HG02571 (cell line): Measurements from ENCODE around the gene ACE2.

ENCODE experiments used
- ATAC-seq: cut with Tn5 transposase; IDR thresholded peaks from one replicate; pipeline ENCODE4 v1.9.1; 2021; ENCODE audit warnings: mild to moderate bottlenecking, moderate library complexity; ENCODE audit not compliant: unreplicated experiment

ACE2 gene

DNA sequence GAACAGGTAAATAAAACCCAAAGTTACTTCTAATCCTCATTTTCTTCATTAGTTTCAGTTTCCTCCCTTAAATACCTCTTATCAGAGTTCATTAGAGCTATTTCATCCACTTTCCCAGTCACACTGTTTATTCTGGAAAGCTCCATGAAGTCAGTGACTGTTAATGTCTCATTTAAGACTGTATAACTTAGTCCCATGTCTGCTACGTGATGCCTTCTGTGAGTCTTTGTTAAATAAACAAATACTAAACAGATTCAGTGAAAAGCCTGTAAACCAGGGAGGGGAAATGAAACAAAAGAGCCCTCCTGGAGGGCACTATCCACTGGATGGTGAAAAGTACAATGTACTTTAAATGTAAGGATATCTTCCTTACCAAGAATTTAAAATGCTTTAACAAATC is 24.7 kb downstream of the ACE2 start:
- no peak for ATAC-seq

DNA sequence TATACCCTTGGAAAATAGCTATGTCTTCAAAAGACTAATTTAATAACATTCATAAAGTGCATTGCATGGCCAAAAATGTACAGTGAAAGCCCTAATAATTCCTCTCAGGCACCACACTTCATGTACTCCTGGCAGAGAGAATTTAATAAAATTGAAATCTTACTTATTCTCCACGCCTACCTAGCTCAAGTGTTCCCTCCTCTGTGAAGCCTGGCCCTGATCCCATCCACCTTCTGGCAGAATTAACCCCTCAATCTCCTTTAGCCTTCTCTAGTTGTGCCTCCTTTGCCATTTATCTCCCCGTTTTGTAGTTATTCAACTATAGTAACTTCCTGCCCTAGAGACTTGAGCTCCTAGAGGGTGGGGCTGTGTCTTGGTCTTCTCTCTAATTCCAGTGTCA is 26.7 kb downstream of the ACE2 start:
- no peak for ATAC-seq

DNA sequence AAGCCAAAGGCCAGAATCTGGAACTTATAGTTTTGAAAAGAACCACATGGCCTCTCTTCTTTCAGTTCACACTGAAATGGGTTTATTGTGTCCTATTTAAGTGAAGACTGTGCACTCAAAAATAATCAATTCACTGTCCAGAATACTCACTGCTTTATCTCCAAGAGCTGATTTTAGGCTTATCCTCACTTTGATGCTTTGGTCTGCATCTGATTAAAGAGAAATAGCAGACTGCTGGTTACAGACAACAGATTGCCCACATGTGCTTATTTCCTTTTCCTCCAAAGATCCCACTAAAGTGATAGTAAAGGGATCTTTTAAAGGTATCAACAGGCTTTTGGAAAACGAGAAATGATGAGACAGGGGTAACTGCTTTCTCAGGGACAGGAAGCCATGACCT is 30.6 kb downstream of the ACE2 start:
- ATAC-seq = no peak

DNA sequence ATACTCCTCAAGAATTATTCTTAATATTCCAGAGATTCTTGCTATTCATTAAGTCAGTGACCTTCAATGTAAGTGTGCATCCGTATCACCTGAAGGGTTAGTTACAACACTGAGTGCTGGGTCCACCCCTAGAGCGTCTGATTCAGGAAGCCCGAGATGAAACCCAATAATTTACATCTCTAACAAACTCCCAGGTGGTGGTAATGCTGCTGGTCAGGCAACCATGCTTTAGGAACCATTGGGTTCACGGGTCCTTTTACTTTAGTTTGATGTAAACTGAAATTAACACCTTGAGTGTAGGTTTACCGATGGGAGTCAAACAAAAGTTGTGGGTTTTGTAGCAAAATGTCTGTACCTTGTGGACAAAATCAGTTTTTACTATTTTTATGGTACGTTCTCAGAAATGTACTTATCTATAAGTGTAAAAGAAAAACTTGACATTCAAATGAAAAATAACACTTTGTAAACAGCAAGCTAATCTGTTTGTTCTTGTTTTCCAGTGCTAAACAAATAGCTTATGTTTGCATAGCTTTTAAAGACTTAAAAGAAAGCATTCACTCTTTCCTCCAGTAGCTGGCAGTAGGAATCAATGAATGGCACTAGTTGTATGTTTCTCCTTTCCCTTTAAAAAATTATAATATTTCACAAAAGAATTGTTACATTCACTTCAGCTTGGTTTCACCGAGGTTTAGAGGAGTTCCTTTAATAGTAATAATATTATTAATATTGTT is 32.7 kb downstream of the ACE2 start:
- no peak for ATAC-seq

DNA sequence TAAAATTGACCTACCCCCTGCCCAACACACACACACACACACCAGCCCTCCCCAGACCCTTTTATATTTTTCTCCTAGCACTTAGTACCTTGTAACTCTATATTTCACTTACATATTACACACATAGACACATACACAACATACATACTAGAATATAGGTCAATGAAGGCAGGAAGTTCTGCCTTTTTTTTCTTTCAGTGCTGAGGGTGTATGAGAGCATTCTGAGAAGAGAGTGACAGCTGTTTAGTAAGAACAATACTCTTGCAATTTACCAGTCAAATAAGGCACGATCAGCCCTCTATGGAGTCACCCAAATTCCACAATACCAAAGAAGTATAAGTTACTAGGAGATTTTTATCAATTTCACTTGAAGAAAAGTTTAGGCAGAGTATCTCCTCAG is 33.5 kb downstream of the ACE2 start:
- ATAC-seq = no peak

DNA sequence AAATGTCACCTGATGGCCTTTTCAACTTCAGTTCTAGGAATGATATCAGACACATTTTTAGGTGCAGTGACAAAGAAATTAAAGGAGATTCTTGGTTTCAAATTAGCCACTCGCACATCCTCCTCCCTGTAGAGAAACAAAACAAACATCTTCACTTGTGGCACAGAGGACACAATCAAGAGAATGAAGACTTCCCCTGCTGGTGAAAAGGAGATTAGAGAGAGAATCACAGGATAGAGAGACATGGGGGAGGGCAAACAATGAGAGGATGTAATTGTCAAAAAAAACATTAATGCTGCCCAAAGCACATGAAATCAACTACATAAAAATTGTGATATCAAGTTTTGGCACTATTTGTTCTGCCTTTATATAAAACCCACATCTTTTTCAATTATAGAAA is 34.5 kb downstream of the ACE2 start:
- no peak for ATAC-seq

DNA sequence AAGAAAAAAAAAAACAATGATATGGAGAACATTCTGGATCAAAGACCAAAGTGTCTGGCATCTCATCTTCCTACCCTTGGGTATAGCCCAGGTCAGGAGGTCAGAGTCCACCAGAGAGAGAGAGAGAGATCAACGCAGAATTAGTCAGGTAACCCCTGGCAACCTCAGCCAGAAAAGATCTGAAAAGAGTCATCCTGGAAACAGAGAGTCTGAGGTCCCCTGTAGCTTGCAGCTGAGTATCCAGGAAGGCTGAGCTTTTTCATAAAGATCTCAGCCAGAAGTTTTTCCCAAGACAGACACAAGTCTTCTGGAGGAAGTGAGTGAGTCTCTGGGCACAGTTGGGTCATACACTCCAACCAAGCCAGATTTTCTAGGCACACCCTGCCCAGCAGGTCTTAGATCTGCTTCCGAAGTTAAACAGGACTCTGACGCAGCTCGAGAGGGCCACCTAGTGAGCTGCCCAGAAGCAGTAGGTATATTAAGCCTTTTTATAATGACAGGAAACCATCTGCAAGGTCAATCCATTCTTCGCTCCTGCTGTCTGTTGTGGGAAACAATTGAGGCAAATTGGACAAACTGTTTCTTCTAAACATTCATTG is 35.7 kb downstream of the ACE2 start:
- ATAC-seq = no peak

DNA sequence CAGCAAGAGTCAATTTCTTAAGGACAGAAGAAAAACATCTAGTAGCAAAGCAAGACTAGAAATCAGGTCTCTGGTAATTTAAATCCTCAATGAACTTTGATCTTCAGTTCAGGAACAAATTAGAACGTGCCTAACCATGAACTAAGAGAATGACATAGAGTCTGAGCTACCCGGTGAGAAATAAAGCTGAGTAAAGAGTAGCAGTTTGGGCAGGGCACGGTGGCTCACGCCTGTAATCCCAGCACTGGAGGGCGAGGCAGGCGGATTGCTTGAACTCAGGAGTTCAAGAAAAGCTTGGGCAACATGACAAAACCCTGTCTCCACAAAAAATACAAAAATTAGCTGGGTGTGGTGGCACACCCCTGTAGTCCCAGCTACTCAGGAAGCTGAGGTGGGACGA is 37.7 kb downstream of the ACE2 start:
- ATAC-seq = no peak

DNA sequence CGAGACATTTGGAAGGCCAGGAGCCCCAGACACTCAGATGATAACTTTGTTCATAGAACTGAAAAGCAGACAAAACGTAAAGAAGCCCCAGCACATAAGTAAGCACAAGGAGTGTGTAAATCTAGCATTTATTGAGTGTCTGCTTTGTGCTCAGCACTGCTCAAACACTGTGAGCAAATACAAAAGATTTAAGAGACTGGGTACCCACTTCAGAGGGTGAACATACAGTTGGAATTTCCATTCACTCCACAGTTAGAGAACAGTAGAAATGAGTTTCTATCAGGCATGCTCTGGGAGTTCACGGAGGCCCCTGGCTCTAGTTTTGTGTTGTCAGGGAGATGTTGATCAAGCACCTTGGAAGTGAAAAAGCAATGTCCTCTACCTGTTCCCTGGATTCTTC is 39.8 kb downstream of the ACE2 start:
- ATAC-seq = no peak

DNA sequence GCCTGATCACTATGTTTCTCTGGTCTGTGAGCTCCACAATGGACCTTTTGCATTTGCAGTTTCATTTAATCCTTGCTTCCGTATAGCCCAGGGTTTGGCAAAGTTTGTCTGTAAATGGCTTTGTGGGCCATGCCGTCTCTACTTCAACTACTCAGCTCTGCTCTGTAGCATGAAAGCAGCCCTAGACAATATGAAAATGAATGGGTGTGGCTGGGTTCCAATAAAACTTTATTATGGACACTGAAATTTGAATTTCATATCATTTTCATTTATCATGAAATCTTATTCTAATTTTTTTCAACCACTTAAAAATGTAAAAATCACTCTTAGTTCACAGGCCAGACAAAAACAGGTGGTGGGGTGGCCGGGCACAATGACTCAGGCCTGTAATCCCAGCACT is 41.5 kb downstream of the ACE2 start:
- ATAC-seq = no peak

DNA sequence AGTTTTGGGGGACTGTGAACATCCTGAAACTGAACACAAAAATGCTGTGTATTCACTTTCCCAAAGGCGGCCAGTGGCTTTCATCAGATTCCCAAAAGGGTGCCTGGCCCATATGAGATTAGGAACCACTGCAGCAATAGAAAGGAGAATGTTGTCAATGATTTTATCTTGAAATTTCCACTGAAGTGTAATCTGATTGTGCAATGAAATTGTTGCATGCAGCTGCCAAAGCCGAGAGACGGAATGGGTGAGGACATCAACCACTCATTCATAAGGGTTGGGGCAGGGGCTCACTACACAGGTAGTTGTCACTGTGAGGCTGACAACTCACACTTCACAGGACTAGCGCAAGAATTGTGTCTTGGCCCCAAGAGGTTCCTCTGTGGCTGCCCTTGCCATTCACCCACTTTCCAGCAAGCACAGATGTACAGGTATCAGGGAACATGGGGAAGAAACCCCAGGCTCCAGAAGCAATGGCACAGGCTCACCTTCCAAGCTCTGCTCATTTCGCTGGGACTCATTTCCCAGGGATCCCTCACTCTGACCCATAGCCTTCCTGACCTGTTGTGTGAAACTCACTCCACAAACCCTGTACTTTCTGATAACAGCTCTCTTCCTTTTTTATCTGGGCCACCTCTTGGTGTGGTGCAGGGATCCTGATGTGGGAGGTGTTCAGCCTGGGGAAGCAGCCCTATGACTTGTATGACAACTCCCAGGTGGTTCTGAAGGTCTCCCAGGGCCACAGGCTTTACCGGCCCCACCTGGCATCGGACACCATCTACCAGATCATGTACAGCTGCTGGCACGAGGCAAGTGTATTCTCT is 51.4 kb downstream of the ACE2 start:
- no peak for ATAC-seq

DNA sequence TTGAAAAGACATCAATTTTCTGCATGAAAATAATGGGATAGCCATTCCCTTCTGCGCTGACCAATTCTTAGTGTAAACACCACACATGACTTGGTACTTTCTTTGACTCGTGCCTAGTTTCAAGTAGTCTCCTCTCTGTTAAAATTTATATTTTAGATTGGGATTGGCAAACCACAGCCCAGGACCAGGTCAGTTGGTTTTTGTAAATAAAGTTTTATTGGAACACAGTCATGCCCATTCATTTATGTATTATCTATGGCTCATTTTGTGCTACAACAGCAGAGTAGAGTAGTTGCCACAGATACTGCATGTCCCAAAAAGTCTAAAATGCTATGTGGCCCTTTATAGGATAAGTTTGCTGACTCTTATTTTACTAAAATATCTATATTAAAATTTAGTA is 53.4 kb downstream of the ACE2 start:
- ATAC-seq = no peak

DNA sequence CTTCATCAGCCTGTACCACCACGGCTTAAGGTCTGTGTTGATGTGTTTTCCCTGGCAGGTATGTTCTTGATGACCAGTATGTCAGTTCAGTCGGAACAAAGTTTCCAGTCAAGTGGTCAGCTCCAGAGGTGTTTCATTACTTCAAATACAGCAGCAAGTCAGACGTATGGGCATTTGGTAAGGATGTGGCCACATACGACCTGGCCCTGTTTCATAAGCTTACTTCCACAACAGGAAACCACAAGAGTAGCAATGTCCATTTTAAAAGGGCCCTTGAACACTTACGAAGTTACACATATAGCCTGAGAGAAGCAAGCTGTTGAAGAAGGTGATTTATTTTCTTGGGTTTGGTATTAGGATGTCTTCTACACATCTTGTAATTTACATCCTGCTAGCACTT is 54.0 kb downstream of the ACE2 start:
- ATAC-seq = no peak

DNA sequence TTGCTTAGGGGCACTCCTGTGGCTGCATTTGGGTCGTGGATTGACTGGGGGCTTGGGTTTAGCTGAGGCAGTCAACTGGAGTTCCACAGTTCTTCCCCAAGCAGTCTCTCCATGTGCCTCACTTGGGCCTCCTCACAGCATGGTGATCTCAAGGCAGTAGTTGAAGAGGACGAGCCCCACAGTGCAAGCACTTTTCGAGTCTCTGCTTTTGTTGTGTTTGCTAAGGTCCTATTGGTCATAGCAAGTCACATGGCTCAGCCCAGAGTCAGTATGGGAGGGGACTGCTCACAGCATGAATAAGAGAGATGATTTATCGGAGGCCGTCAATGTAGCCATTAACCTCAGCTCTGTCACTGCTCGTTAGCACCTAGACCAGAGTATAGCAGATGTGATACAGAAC is 70.4 kb downstream of the ACE2 start:
- no peak for ATAC-seq

DNA sequence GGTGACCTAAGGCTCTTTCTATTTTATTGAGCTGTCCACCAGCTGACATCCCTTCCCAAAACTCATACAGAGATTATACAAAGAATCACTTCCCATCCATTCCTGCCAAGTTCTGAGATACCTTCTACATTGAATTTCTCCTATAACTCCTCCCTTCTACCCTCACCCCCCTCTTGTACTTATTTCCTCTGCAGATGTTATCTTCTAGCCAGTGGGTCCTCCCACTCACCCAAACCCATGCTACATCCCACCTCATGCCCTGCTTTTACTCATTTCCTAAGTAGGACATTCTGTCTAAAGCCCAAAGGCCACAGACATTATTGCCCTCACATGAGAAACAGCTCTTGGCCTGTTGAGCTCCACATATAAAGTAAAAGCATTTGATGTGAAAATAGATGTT is 71.6 kb downstream of the ACE2 start:
- ATAC-seq = no peak

DNA sequence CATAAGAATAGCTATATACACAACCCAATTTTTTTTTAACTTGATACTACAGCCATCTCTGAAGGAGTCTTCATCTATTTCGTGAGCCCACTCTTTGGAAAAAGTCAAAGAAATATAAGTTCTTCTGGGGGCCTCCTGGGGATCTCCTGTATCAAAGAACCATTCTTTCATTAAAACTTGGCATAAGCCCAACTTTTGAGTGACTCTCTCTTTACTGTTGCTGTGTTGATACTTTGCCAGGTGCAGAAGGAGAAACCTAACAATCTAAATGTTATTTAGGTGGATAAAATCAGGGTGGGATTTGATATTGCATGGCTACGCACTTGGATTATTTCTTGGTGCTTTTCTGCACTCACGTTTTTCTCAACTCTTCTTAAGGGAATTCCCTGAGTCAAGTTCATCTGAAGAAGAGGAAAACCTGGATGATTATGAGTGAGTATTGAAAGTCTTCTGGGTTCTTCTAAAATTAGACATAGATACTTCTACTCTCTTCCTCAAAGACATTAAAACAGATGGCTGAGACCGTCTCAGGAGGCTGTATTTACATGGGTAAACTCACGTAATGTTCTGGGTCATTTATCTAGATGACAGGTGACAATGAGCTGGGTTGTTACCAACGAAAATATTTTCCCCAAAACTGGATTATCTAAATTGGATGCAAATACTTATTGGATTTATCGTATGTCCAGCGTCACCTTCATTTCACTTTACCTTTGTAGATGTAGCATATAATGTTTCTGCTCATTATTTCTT is 74.9 kb downstream of the ACE2 start:
- no peak for ATAC-seq

DNA sequence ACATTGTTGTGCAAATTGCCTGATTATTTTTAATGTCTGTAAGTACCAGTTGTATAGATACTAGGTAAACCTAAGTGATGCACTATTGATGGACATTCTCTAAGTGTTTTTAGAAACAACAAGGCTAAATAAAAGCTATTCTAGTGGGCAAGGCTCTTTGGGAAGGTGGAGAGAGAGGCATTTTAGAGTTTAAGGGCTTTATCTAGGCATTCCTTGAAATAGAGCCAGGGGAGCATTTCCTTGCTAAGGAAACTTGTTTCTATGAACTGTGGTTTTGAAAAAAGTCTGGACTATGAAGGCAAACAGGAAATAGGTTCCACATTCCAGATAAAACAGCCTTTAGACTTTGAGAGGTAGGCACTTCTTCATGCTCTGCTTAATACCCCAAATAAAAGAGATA is 76.3 kb downstream of the ACE2 start:
- ATAC-seq = no peak

DNA sequence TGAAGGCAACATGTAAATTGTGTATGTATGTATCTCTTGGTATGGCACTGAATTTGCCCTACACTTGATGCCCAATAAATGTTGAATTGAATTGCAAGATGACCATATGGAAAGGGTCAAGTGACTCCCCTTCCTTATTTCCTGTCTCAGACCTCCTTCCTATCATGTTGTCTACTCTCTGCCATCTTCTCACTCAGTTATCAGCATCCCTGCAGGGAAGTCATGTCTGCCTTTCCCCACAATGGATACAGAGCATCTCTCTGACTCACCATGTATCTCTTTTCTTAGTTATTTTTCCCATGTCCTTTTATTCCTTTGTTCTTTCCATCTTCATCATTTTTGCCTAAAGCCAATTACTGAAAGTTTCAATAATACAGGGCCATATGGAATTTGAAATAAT is 77.7 kb downstream of the ACE2 start:
- ATAC-seq = no peak

DNA sequence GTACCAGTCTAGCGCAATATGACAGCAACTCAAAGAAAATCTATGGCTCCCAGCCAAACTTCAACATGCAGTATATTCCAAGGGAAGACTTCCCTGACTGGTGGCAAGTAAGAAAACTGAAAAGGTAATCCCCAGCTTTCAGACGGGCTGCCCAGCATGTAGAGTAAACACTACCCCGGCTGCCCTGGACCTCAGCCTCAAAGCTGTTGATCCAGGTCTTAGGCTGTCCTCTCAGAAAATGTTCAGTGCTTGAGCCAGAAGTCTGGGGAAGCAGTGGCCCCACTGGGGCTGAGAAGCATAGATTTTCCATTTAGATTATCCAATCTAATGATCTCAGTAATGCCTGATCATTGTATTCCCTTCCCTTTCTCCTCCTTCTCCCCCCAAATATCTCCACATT is 78.3 kb downstream of the ACE2 start:
- no peak for ATAC-seq

DNA sequence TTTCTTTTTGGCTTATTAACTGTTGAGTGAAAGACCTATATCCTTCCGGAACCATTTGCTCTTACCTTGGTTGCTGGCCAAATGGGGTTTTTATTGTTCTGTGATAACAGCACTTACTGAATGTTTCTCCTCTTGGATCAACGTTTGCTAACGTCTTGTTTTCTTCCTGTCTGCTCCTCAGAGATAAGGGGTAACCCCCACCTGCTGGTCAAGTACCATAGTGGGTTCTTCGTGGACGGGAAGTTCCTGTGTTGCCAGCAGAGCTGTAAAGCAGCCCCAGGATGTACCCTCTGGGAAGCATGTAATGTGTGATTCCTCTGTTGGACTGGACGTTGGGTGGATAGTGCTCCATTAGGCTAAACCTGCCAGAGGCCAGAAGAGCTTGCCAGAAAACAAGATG is 84.8 kb downstream of the ACE2 start:
- no peak for ATAC-seq

DNA sequence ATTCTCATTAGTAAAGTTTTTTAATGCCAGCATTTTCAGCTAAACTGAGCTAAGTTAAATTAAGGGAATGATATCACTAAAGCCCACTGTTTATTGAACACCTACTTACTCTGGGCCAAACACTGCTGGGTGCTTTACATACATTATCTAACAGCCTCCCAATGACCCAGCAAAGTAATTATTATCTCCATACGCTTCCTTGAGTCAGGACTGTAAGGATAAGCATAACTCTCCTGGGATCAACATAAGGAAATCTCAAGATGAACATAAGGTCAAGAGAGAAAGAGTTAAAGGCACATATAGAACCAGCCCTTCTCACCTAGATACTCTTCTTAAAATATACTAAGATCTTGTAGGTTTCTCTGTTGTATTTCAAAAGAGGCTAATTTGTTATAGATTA is 86.5 kb downstream of the ACE2 start:
- ATAC-seq = no peak
